Brain pericyte (primary cell): ENCODE results near the gene DYSF.

Experiments used
- DNase-seq: peaks from one replicate; pipeline ENCODE4 v3.0.0-alpha.2; 2012; ENCODE audit warnings: low read depth, low spot score

The DYSF gene

GRCh38 chr2:71706836-71707235, 253.5 kb downstream of the DYSF start:
- no peak for DNase-seq

GRCh38 chr2:71710367-71711132, 257.2 kb downstream of the DYSF start:
- no peak for DNase-seq

- DNase-seq, result no peak
These were observed 257.9 kb downstream of the DYSF start for GRCh38 chr2:71711133-71711855.

- no peak for DNase-seq
These were observed 258.9 kb downstream of the DYSF start for GRCh38 chr2:71712158-71712818.

DNA sequence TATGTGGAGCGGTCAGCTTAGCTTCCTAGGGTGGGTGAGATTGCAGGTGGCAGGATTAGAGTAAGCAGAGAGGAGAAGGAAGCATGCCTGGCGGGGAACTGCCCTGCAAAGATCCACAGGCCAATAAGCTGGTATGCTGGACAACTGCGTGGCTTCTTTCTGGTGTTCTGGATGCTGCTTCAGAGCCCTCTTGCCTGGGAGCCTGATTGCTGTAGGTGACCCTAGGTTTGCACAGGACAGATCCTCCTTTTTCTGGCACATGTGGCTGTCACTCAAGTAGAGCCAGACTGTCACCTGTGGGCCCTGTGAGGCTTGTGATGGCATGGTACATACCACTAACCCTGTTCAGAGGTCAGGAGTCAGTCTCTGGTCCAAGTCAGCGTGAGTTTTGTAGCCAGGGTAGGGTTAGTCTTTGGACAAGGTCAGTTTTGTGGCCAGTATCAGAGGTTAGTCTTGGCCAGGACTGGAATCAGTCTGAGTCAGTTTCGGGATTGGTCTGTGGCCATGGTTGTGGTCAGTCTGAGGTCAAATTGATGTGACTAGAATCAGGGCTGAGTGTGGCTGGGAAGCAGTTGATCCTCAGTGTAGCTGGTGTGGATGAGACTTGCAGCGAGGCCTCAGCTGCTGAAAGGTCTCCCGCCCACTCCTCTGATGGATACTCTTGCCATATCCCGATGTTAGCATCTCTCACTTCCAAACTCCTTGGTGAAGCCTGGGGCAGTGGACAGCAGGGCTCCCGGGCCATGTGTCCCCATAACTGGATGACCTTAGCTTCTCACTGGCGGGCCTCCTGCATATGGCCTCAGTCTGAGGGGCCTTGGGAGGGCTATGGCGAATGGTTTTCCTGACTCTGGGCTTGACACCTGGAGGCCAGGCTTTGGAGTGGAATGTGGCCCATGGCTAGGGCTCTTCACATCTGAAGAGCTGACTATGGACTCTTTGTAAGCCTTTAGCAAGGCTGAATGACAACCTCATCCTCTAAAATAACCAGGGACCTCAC, 260.5 kb downstream of the DYSF start:
- no peak for DNase-seq

GRCh38 chr2:71714601-71715240, 261.4 kb downstream of the DYSF start:
- DNase-seq, result no peak

DNA sequence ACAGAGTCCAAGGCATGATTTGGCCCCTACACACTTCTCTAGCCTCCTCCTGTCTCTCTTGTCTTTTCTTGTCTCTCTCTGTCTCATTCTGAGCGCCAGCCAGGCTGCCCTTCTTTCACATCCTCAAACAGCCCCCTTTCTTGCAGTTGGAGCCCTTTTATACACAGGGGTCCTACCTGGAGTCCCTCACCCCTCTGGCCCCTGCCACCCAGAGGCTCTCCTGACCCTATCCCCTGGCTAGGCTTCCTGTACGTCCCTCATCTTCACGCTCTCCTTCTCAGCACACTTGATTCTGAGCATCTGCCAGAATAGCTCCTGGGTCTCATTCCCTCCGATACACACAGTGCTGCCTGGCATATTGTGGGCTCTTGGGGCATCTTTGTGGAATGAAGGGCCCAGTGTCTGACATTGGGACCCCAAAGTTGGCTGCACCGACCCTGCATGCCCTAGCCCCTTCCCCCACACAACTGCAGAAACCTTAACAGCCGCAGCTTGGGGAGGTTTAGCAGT, 261.9 kb downstream of the DYSF start:
- DNase-seq, result no peak

DNA sequence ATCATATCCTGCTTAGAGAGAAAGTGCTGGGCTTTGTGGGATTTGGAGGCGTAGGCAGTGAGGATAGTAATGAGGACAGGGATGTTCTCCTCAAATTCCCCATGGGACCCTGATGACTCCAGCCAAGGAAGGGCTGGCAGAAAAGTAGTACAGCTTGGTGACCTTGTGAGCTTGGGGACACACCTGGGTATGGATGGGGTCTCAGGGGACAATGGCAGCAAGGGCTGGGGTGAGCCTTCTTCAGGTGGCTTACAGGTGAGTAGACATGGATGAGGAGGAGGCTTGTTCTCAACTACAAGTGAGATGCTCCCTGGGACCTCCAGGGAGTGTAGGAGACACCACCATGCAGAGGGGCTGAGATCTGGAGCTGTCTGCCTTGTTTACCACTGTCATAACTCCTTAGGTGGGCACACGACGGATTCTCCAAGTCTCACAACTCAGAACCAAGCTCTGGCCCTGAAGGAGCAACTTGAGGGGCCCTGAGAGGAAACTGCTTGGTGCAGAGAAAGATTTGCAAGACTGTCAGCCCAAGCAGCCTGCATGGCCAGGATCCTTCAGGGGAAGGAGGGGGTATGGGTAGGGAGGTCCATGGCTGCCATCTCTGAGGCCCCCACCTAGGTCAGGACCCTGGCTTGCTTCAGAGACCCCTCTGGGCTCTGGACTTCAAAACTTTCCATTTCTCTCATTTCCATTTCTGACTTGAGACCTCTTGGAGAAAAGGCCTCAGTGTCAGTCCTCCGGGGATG, 262.8 kb downstream of the DYSF start:
- no peak for DNase-seq

- no peak for DNase-seq
These were observed 263.6 kb downstream of the DYSF start for GRCh38 chr2:71716697-71717624.

- DNase-seq, result no peak
These were observed 265.3 kb downstream of the DYSF start for GRCh38 chr2:71718686-71719085.

DNA sequence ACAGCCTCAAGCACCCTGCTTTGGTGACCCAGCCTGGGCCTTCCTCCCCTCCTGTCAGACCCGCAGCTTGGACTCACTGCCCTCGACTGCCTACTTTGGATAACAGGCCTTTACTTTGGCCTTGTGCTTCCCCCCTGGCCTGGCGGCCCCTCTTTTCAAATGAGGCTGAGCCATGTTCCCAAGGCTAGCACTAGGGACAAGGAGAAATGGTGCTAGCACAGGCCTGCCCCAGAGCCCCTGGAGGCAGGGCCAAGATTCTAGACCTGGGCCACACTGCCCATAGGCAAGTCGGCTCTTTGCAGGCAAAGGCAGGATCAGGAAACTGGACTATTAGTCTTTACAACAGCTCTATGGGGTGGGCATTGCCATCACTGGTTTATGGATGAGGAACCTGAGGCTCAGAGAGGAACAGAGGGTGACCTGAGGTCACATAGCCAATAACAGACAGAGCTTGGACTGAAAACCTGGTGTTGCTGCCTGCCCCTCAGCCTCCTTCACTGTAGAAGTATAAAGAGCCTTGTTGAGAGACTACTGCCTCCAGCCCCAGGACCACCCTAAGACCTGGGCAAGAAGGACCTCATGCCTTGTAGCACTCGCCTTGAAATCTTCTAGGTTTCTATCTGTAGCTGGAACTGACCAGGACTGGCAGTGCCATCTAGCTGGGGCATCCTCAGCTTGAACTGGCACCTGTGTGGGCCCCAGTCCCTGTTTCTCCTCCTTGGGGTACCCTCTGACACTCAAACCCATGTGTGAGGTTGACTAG, 266.3 kb downstream of the DYSF start:
- no peak for DNase-seq

DNA sequence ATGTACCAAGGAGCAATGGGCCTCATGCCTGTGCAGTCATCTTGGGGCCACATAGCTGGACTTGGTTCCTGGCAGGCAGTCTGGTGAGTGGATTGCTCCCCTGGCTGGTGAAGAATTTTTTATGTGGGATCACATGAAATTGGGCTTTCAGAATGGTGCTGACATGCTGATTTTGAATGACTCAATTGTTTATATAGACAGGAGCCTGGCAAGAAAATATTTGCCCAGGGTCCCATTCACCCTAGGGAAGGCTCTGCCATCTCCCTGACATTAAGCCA, 266.9 kb downstream of the DYSF start:
- no peak for DNase-seq

- DNase-seq, result no peak
These were observed 267.4 kb downstream of the DYSF start for GRCh38 chr2:71720596-71721361.

GRCh38 chr2:71721362-71721665, 268.0 kb downstream of the DYSF start:
- no peak for DNase-seq

- no peak for DNase-seq
These were observed 268.3 kb downstream of the DYSF start for GRCh38 chr2:71721669-71722068.

- no peak for DNase-seq
These were observed 268.9 kb downstream of the DYSF start for GRCh38 chr2:71722286-71722685.

GRCh38 chr2:71724793-71725192, 271.4 kb downstream of the DYSF start:
- DNase-seq, result no peak

- DNase-seq, result no peak
These were observed 272.5 kb downstream of the DYSF start for GRCh38 chr2:71725836-71726235.
